ENCODE results near the gene ARL4A.
A peak's percentile ranks its signal among the peaks of the same experiment; 100 is the strongest.

ARL4A gene

DNA sequence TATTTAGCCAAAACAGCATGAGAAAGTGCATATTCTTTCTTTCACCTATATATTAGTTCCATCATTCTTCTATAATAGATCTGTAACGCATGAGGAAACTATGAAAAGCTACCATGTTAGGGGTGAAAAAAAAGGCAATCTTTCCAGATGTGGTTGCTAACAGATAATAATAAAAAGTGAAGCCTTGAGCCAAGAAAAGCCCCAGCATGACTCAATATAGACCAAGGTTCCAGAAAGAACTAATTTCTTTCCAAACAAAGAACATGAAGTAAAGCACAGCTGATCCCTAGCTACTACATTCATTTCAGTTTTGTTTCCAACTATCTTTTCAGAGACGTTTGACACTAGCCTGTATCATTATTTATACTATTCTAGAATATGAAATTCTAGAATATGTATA lies 16.4 kb downstream of the ARL4A start:
- no peak for DNase-seq (ENCODE audit: low read depth in 2 of 2)

DNA sequence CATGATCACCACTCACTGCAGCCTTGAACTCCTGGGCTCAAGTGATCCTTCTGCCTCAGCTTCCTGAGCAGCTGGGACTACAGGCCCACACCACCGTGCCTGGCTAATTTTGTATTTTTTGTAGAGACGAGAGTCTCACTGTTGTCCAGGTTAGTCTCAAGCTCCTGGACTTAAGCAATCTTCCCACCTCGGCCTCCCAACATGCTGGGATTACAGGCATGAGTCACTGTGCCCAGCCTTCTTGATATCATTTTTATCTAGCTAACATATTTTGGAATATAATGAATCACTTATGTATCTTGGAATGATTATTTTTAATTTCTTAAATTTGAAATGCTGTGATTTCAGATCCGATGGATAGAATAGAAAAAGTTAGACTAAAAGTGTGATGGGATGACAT lies 18.4 kb downstream of the ARL4A start:
- no peak for DNase-seq (ENCODE audit: low read depth in 2 of 2)

DNA sequence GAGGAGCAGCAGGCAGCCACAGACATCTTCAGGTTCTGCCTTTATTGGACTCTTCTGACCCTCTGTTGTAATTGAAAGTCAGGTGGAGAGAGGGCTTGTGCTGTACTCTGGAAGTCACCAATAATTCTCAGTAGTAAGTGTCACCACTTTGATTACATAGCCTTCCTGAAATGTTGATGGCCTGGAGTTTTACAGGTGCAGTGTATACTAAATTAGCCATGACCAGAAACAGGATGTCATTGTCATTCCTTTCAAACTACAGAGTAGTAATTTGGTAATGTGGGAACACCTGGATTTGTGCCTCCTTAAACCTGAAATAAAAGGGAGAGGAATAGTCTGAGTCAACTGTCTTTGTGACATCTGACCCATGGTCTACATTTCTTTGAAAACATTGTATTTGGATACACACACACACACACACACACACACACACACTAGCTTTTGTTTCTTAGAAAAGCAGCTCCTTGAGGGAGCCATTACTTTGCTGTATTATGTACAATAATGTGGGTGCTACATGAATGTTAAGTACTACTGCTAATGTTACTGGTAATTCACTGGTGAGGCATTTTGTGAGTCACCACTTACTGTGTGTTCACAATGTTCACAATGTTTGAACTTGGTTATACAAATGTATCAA lies 19.6 kb downstream of the ARL4A start:
- no peak for DNase-seq (ENCODE audit: low read depth in 2 of 2)

DNA sequence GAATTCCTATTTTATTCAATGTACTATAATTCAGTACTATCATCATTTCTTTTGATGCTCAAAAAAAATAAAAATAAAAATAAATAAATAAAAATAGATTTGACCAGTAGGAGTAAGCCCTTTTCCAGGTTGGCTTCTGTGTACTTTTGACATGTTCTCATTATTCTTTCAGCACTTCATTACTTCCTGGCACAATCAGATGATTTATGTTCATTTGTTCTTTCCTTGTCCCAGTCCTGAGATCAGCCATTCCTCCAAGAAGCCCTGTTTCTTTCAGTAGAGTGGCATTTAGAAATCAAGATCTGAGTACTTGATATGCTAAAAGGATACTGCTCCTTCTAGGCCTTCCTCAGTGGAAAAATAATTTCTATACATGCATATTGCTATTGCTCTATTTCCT lies 20.9 kb downstream of the ARL4A start:
- DNase-seq (ENCODE audit: low read depth in 2 of 2), result no peak

DNA sequence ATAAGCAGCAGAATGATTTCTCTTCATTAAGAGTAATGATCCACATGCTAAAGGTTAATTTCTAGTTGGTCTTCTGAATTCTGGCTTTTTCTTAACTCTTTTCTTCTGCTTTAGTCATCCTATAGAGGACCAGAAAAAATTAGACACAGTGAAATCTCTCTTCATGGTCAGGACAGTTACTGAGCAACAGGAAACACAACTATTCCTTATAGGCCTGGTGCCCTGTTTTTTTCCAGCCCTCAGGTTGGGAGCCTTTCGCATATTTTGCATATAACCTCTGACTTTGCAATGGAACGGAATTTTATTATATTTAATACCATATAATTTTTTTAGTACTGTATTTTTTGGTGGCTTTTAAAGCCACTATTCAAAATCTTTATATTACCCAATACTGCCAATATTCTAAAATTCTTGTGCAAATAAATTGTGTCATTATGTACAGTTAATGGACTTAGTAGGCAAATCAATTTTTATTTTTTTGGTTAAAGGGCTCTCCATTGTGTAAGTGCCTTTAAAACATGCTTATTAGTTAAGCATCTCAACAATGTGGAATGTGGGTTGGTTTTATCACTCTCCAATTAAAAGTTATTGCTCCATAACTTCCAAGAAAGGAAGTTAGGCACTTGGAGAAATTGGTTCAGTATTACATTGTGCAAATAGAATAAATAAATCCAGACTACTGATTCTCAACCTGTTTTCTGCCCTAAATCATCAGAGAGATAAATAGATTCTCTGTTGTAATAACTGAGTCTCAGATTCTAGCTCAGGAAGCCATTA lies 22.5 kb downstream of the ARL4A start:
- no peak for DNase-seq (ENCODE audit: low read depth in 2 of 2)

DNA sequence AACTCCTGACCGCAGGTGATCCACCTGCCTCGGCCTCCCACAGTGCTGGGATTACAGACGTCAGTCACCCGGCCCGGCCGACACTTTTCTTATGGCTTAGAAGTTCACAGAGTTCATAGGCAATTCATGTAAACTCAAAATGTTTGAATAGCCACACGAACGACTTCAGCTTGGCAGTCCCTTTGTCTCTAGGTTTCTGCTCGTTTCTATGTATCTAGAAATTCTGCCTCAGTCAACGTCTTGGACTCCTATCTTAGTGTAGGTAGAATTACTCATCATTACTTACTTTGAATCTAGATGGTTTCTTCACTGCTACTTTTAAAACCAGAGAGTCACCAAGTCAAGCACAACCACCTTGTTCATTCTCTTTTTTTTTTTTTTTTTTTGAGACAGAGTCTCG lies 23.7 kb downstream of the ARL4A start:
- no peak for DNase-seq (ENCODE audit: low read depth in 2 of 2)

DNA sequence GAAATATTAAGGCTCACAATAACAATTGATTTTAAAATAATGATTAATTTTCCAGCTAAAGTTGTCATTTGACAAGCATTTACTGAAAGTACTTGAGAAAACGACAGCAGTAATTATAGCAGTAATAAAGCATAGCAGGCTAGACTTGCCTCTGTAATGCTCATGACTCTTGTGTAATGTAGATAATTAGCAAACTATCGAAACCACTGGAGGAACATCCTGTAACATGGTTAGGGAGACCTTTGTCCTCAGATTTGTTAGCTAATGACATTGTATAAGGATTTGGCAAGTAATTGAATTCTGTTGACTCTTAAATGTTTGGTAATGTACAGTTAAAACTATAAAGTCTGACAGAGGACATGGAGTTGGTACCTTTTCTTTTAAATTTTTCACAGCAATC lies 24.8 kb downstream of the ARL4A start:
- no peak for DNase-seq (ENCODE audit: low read depth in 2 of 2)

DNA sequence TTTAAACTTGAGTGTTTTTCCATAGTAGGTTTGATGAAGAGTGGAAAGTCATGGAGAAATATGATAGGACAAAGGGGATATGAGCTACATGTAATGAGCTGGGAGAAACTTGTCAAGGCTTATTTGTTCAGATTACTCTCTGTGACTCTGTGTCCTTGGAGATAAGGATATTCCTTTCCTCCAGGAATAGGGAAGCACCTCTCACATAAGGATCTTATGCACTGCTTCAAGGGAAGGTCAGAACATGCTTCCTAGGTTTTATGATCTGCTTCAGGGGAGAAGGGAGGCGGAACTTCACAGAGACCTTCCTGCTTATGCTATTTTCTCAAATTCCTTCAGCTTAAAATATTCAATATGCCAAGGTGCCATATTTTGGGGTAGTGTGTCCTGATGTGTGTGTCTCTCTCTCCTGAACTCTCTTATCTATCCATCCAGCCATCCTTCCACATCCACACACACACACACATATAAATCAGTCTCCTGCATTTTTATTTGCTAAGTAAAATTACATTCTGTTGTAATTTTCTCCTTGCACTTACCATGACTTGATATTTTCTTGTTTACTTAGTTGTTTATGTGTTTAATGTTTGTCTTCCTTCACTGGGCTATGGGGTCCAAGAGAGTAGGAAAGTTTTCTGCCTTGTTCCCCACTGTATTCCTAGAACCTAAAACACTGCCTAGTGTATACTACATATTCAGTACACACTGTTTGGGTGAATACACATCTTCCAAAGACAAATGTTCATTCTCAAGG lies 26.4 kb downstream of the ARL4A start:
- no peak for DNase-seq (ENCODE audit: low read depth in 2 of 2)

DNA sequence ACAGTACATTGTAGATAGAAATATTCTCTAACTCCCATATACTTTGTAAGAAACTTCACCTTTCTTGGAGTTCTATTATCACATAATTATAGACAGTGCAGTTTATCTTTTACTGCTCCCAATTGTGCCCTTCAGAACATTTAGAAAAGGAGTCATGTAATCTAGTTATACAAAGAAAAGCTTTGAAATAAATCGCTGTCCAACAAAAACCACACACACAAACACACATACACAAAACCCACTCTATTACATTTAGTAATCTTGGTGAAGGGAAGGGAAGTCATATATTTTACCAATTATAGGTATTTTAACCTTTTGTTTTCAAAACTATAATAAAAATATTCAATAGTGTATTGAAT lies 26.9 kb downstream of the ARL4A start:
- no peak for DNase-seq (ENCODE audit: low read depth in 2 of 2)

DNA sequence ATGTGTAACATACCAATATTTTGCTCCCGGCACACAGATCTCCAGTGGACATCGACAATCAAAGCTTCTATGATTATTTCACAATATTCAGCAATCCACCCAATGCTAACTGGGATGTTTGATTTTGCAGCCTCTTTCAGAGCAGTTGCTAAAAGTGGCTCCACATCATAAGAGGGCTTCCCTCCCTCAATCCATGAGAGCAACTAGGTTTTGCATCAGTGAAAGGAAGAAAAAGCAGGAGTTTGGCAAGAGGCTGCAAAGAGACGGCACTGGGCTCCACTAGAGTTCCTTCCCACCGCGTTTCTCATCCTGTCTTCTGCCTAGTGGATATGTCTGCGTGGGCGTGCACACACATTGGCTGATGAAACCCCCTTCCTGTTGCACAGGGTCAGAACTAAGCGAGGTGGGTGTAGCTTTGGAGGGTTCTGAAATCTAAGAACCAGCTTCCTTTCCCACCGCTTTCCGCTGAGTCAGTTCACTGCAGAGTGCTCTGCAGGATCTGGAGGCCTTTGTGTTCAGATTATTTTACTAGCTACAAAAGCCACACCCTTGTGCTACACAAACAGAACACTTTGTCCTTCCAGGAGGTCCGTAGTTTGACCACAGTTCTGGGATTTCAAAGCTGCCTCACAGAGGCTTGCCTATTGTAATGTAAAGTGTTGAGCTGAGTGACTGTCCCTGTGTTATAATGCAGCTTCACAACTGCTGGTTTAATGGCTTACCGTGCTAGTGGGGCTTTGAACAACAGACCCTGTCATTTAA lies 28.1 kb downstream of the ARL4A start:
- peak in 1 of 2 donors; percentile 5 for DNase-seq (ENCODE audit: low read depth in 2 of 2)

DNA sequence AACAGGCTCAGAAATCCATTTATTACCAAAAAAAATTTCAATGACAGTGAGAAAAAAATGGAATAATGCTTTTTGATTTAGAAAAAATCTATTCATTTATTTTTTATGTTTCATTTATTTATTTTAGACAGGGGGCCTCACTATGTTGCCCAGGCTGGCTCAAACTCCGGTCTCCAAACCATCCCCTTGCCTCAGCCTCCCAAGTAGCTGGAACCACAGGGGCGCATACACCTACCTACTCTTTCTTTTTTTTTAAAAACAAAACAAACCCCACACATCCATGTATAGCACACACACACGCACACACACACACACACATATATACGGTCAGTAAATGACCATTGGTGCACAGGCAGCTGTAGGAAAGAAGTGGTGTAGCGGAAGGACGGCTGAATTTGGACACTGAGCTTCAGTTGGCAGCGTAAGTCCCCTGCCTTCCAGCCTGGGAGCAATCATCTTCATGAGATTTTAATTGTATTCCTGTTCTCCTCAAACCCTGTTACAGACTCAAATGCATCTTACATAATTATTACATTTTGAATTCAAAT lies 28.8 kb downstream of the ARL4A start:
- no peak for DNase-seq (ENCODE audit: low read depth in 2 of 2)

DNA sequence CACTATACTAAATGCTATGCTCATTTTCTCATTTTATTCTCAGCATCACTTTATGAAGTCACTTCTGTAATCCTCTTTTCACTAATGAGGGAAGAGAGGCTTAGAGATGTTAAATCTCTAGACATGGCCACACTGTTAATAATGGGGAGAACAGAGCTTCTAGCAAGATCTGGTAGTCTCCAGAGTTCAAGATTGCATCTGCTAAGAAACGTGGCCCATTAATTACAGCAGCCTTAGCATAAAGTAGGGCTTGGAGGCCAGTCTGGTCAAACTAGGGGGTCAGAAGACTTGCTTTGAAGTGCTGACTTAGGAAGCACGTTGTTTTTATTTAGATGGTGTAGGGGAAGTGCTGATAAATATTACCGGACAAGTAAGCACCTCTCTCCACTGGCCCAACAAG lies 29.3 kb downstream of the ARL4A start:
- no peak for DNase-seq (ENCODE audit: low read depth in 2 of 2)

DNA sequence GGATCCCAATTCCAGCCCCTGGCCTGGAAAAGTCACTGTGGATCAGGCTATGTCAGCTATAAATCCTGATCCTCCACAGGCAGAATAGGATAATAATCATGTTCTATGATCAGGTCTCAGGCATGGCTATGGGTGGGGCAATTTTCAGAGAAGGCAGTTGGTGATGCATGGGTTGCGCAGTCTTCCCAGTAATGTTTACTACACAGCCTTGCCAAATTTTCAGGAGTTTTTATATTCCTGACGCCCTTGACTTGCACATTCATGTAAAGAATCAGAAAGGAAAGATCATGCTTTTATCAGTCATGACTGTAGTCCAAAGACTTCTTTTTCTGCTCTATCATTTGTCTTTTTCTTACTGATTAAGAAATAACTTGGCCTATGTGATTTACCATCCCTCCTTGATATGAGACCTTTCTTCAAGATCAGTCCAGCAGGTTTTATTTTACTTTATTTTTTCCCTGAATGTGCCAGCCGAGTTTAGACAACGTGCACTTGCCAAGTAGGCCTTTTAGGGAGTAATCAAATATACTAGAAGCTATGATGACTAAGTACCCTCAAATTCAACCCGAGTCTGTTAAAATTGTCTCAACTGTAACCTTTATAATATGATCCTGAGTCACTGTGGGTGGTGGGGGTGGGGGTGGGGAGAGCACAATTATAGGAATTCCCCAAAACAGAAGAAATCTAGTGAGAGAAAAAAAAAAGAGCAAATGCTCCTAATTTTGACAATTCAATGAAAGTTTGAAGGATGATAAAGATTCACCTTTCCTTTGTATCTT lies 31.9 kb downstream of the ARL4A start:
- DNase-seq (ENCODE audit: low read depth in 2 of 2), result no peak

DNA sequence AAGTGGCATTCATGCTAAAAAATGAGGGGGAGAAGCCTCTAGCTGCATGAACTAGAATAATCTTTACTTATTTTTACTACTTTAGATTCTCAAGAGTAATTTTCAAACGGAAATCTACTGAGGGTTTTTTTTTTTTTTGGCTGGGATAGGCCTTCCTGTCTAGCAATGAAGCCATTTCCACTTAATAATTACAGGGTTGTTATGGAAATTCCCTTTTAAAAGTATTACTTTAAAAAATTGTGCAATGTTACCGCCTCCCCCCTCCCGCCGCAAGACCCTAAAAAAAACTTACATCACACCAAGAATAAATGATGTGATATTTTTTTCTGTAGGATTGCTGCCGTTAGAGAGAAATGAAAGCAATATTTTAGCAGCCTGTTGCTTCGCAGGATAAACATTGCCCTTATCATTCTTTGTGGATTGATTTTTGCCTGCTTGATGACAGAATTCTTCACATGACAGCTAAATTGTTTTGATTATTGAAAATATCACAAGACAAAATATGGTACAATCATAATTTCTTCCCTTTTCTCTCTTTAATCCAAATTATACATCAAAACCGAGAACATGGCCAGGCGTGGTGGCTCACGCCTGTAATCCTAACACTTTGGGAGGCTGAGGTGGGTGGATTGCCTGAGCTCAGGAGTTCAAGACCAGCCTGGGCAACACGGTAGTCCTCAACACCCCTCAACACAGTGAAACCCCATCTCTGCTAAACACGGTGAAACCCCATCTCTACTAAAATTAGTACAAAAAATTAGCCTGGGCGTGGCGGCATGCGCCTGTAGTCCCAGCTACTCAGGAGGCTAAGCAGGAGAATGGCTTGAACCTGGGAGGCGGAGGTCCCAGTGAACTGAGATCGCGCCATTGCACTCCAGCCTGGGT lies 32.8 kb downstream of the ARL4A start:
- DNase-seq (ENCODE audit: low read depth in 2 of 2), result no peak

DNA sequence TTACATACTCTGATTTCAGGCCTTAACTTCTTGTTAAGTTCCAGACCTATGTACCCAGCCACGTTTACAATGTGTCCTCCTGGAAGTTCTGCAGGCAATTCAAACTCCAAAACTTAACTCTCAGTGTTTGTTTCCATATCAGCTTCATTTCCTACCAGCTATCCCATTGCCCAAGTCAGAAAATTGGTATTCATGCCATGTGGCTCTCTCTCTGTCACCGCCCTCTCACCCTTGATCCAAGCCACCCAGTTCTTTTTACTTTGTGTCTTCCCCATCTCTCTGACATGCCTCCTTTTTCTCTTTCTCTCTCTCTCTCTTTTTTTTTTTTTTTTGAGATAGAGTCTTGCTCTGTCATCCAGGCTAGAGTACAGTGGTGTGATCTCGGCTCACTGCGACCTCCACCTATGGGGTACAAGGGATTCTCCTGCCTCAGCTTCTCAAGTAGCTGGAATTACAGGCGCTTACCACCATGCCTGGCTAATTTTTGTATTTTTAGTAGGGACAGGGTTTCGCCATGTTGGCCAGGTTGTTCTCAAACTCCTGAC lies 33.9 kb downstream of the ARL4A start:
- no peak for DNase-seq (ENCODE audit: low read depth in 2 of 2)

DNA sequence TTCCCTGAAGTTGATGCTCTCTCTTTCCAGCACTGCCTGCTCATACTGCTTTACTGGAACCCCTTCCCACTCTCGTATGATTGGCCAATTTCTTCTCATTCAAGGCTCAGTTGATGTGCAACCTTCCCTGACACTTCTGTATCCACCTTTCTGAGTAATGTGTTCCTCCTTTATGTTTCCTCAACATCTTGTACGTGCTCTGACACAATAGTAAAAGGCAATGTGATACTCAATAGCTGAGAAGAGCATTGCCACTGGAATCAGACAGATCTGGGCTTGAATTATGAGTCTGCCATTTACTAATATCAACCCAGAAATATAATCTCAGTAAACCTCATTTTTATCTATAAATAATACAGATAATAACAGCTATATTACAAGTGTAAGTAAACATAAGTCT lies 34.7 kb downstream of the ARL4A start:
- no peak for DNase-seq (ENCODE audit: low read depth in 2 of 2)

DNA sequence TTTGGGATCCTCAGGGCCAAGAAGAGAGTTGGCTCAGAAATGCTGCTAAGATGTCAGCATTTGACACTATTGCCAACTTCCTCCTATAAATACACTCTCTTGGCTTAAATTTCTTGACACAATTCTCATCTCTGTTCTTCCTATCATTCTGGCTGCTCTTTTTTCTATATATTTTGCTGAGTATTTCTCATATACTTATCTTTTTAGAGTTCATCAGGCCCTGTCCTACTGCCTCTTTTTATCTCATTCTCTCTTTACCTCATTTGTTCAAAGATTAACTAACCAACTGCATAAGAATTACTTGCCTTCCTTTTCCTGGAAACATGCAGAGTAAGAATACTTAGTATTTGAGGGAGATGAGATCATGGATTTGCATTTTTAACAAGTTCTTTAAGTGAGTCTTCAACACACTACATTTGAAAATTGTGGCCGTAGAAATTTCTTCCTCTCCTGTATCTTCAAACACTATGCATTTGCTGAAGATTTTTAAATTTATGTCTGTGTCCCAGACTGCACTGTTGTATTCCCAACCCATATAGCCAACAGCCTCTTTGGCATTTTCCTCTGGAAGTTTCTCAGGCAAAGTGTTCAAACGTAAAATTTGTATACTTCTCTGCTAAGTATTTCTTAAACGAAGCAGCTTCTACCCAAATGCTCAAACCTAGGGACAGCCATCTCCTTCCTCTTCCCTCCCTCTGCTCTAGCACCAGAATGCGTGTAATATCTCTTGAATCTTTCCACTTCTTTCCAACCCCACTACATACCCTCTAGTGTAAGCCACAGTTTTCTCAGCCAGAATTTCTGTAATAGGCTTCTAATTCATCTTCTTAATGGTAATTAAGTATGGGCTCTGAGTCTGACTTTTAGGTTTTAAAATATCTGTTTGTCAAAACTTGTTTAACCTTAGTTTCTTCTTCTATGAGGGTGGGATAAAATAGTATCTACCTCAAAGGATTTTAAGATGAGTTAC lies 35.5 kb downstream of the ARL4A start:
- DNase-seq (ENCODE audit: low read depth in 2 of 2), result no peak

DNA sequence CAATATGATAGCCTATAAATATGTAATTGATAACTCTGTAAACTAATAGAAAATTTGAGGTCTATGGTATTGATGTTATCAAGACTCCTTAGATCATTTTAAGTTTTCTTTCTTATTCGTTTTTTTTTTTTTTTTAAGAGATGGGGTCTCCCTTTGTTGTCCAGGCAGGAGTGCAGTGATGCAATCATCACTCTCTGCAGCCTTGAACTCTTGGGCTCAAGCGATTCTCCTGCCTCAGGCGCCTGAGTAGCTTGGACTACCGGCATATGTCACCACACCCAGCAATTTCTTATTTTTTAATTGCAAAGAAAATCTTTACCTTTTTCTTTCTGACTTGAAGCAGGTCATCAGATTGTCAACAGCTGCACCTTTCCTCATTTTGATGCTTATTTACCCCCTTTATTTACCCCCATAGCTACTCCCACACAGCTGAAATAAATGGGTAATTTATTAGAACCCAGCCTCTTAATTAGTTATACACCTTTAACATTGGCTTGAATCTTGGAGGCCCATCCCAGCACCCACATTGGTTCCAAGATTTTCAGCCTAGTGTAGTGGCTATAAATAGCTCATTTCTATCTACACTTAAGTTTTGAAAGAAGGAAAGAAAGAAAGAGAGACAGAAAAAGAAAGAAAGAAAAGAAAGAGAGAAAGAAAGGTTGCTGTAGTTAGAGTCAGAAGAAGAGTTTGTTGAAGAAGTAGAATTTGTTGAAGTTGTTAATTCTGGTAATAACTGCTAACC lies 38.3 kb downstream of the ARL4A start:
- no peak for DNase-seq (ENCODE audit: low read depth in 2 of 2)
